Measurements from ENCODE around the gene NAV3.

GRCh38 chr12:78198896-78199295, 368.2 kb downstream of the NAV3 start:
- TF ChIP-seq FOXK2 (IDR thresholded peaks at IDR 0.05) = no peak
- TF ChIP-seq SUZ12 (IDR thresholded peaks at IDR 0.05) = no peak
- TF ChIP-seq L3MBTL2 (conservative IDR thresholded peaks at IDR 0.05) = no peak
- TF ChIP-seq HDGF (IDR thresholded peaks at IDR 0.05; ENCODE audit: borderline replicate concordance) = no peak
- TF ChIP-seq BHLHE40 (IDR thresholded peaks at IDR 0.05; ENCODE audit: borderline replicate concordance) = no peak
- no peak for TF ChIP-seq ARNT (IDR thresholded peaks at IDR 0.05)
- no peak for TF ChIP-seq SP1 (IDR thresholded peaks at IDR 0.05)
- TF ChIP-seq FOXA1 (IDR thresholded peaks at IDR 0.05) = no peak
- TF ChIP-seq FOXM1 (IDR thresholded peaks at IDR 0.05; ENCODE audit: borderline replicate concordance) = no peak
- TF ChIP-seq ZNF384 (IDR thresholded peaks at IDR 0.05) = no peak

All from HEK293T (cell line).